MM.1S (cell line): ENCODE data around the gene LAMTOR1.
A peak's percentile ranks its signal among the peaks of the same experiment; 100 is the strongest.

ENCODE experiments used
- DNase-seq: peaks from one replicate; pipeline ENCODE4 v3.0.0-alpha.2; 2015
- H2AFZ ChIP-seq: fragments of 300-600 bp; sonication (generic); 2 replicates; pipeline ENCODE4 v1.6.0; 2016; ENCODE audit warnings: antibody characterized with exemption, low read length
- H3F3A ChIP-seq: fragments of 300-600 bp; sonication (generic); 2 replicates; pipeline ENCODE4 v1.6.1; 2016; ENCODE audit warnings: mild to moderate bottlenecking, antibody characterized with exemption, low read length, moderate library complexity, mixed read lengths; ENCODE audit not compliant: insufficient read depth
- H3K27ac ChIP-seq: fragments of 300-600 bp; sonication (generic); 2 replicates; pipeline ENCODE4 v1.5.1; 2016; ENCODE audit warnings: mild to moderate bottlenecking, low read length
- H3K27me3 ChIP-seq: fragments of 300-600 bp; sonication (generic); replicated peaks from 2 replicates; pipeline ENCODE4 v1.6.0; 2016; ENCODE audit warnings: low read length; ENCODE audit not compliant: insufficient read depth
- H3K36me3 ChIP-seq: fragments of 300-600 bp; sonication (generic); replicated peaks from 2 replicates; pipeline ENCODE4 v1.6.1; 2016; ENCODE audit warnings: mild to moderate bottlenecking, low read length, mixed read lengths; ENCODE audit not compliant: insufficient read depth
- H3K4me1 ChIP-seq: fragments of 300-600 bp; sonication (generic); 2 replicates; pipeline ENCODE4 v1.6.1; 2016; ENCODE audit warnings: low read length, mixed read lengths
- H3K4me2 ChIP-seq: fragments of 300-600 bp; sonication (generic); 2 replicates; pipeline ENCODE4 v1.6.0; 2016; ENCODE audit warnings: low read depth, low read length
- H3K4me3 ChIP-seq: fragments of 300-600 bp; sonication (generic); 2 replicates; pipeline ENCODE4 v1.5.1; 2016; ENCODE audit warnings: low read length, mixed read lengths
- H3K79me2 ChIP-seq: fragments of 300-600 bp; sonication (generic); 2 replicates; pipeline ENCODE4 v1.6.1; 2016; ENCODE audit warnings: mixed run types, low read length, mixed read lengths
- H3K9ac ChIP-seq: fragments of 300-600 bp; sonication (generic); 2 replicates; pipeline ENCODE4 v1.6.1; 2016; ENCODE audit warnings: low read length, mixed read lengths
- H3K9me2 ChIP-seq: fragments of 300-600 bp; sonication (generic); replicated peaks from 2 replicates; pipeline ENCODE4 v1.6.1; 2016; ENCODE audit warnings: mild to moderate bottlenecking, low read length, mixed read lengths; ENCODE audit not compliant: insufficient read depth
- H3K9me3 ChIP-seq: fragments of 300-600 bp; sonication (generic); replicated peaks from 2 replicates; pipeline ENCODE4 v1.6.1; 2016; ENCODE audit warnings: mild to moderate bottlenecking, low read length, mixed read lengths; ENCODE audit not compliant: insufficient read depth
- H4K20me1 ChIP-seq: fragments of 300-600 bp; sonication (generic); 2 replicates; pipeline ENCODE4 v1.6.1; 2016; ENCODE audit warnings: mild to moderate bottlenecking, low read length, moderate library complexity, mixed read lengths; ENCODE audit not compliant: insufficient read depth
- CTCF ChIP-seq: fragments of 300-600 bp; sonication (generic); IDR thresholded peaks from 2 replicates; pipeline ENCODE4 v1.5.1; 2016; ENCODE audit warnings: antibody characterized with exemption, low read length, mixed read lengths
- EZH2 ChIP-seq: fragments of 300-600 bp; sonication (generic); optimal IDR thresholded peaks from 2 replicates; pipeline ENCODE3; 2017; ENCODE audit warnings: low read depth, mild to moderate bottlenecking, antibody characterized with exemption, low read length, mixed read lengths
- EZH2phosphoT487 ChIP-seq: fragments of 300-600 bp; sonication (generic); IDR thresholded peaks from 2 replicates; pipeline ENCODE4 v1.6.1; 2018; ENCODE audit warnings: antibody characterized with exemption, low read length

The LAMTOR1 gene

GRCh38 chr11:72069200-72069599 lies 33.9 kb downstream of the LAMTOR1 start:
- peaks cover 99% of the 10 kb centered on the region for H3K79me2 ChIP-seq
- TF ChIP-seq EZH2phosphoT487 (no peak), CTCF (no peak), EZH2 (no peak)
- no peaks in the 10 kb centered on the region for H3K27me3 ChIP-seq
- peak overlapping the region; percentile 44 for H3K4me2 ChIP-seq
- peaks cover 38% of the 10 kb centered on the region for H3F3A ChIP-seq
- peaks cover 4% of the 10 kb centered on the region; the same call in 1 of the 2 replicates for H4K20me1 ChIP-seq
- no peaks in the 10 kb centered on the region for H3K9me2 ChIP-seq
- no peak overlapping the region for H2AFZ ChIP-seq
- no peak for DNase-seq
- no peaks in the 10 kb centered on the region for H3K9me3 ChIP-seq
- peaks cover 43% of the 10 kb centered on the region for H3K4me1 ChIP-seq
- peak overlapping the region; percentile 58; the same call in 1 of the 2 replicates for H3K27ac ChIP-seq
- no peak overlapping the region; the same call in 1 of the 2 replicates for H3K4me3 ChIP-seq
- peak overlapping the region; percentile 17; the same call in 1 of the 2 replicates for H3K9ac ChIP-seq
- no peaks in the 10 kb centered on the region for H3K36me3 ChIP-seq

GRCh38 chr11:72067676-72068075 lies 35.4 kb downstream of the LAMTOR1 start:
- Histone ChIP-seq H3K9ac (no peak overlapping the region), H3K79me2 (peaks cover 99% of the 10 kb centered on the region), H4K20me1 (peaks cover 4% of the 10 kb centered on the region; the same call in 1 of the 2 replicates), H3K36me3 (no peaks in the 10 kb centered on the region), H3K4me3 (no peak overlapping the region), H3K27me3 (no peaks in the 10 kb centered on the region), H3K9me3 (no peaks in the 10 kb centered on the region), H3K9me2 (no peaks in the 10 kb centered on the region), H2AFZ (no peak overlapping the region), H3K4me2 (no peak overlapping the region), H3K27ac (no peak overlapping the region), H3K4me1 (peaks cover 35% of the 10 kb centered on the region), H3F3A (peaks cover 29% of the 10 kb centered on the region)
- TF ChIP-seq CTCF = no peak
- TF ChIP-seq EZH2phosphoT487 = no peak
- no peak for TF ChIP-seq EZH2
- DNase-seq = no peak

- no peak for DNase-seq
- TF ChIP-seq EZH2 (no peak), CTCF (no peak), EZH2phosphoT487 (no peak)
- Histone ChIP-seq H3K27me3 (no peaks in the 10 kb centered on the region), H3K9me2 (no peaks in the 10 kb centered on the region), H3K4me2 (no peak overlapping the region), H4K20me1 (peaks cover 4% of the 10 kb centered on the region; the same call in 1 of the 2 replicates), H3K4me3 (no peak overlapping the region), H3K9me3 (no peaks in the 10 kb centered on the region), H3K27ac (no peak overlapping the region), H2AFZ (no peak overlapping the region), H3K9ac (no peak overlapping the region), H3F3A (peaks cover 25% of the 10 kb centered on the region), H3K4me1 (peaks cover 31% of the 10 kb centered on the region), H3K79me2 (peaks cover 99% of the 10 kb centered on the region), H3K36me3 (no peaks in the 10 kb centered on the region)
Measured at GRCh38 chr11:72067266-72067665, 35.8 kb downstream of the LAMTOR1 start.
